Nephron (organoid): Measurements from ENCODE around the gene TMEM106A.
"Not testable (repeated sequence)": the region's sequence is repeated elsewhere in the genome, so short reads cannot be mapped to it uniquely, and the experiment has no call there.

Experiments
- H3K27ac Mint-ChIP-seq, 3 experiments: 2 replicates each; pipeline ENCODE4 v1.8.0; 2020; ENCODE audit warnings: mixed read lengths in 3 of 3, mild to moderate bottlenecking in 2 of 3, moderate library complexity in 1 of 3
- H3K27me3 Mint-ChIP-seq: 2 replicates; pipeline ENCODE4 v1.8.0; 2021; ENCODE audit warnings: low read depth, mild to moderate bottlenecking, moderate library complexity, mixed read lengths
- H3K36me3 Mint-ChIP-seq: 2 replicates; pipeline ENCODE4 v1.8.0; 2020; ENCODE audit warnings: low read depth, mixed read lengths
- H3K4me1 Mint-ChIP-seq: 2 replicates; pipeline ENCODE4 v1.8.0; 2020; ENCODE audit warnings: mixed read lengths
- H3K4me3 Mint-ChIP-seq, 3 experiments: 2 replicates each; pipeline ENCODE4 v1.8.0; 2020; ENCODE audit warnings: mild to moderate bottlenecking in 3 of 3, mixed read lengths in 3 of 3, moderate library complexity in 2 of 3
- H3K9me3 Mint-ChIP-seq: 2 replicates; pipeline ENCODE4 v1.8.0; 2020; ENCODE audit warnings: mixed read lengths

TMEM106A gene

GRCh38 chr17:43233263-43233662, 21.6 kb downstream of the TMEM106A start:
- not testable (repeated sequence) for H3K27me3 Mint-ChIP-seq, H3K4me1 Mint-ChIP-seq, H3K4me3 Mint-ChIP-seq, H3K27ac Mint-ChIP-seq, H3K9me3 Mint-ChIP-seq, H3K36me3 Mint-ChIP-seq

GRCh38 chr17:43233877-43234276, 22.2 kb downstream of the TMEM106A start, which contains the start of gene RNU2-1:
RNU2-1 (minus strand) TSS chr17:43233977.
- H3K27ac Mint-ChIP-seq, H3K27me3 Mint-ChIP-seq, H3K9me3 Mint-ChIP-seq, H3K4me1 Mint-ChIP-seq, H3K36me3 Mint-ChIP-seq, H3K4me3 Mint-ChIP-seq: not testable (repeated sequence)

- not testable (repeated sequence) for H3K27me3 Mint-ChIP-seq, H3K36me3 Mint-ChIP-seq, H3K27ac Mint-ChIP-seq, H3K9me3 Mint-ChIP-seq, H3K4me3 Mint-ChIP-seq, H3K4me1 Mint-ChIP-seq
Observed at GRCh38 chr17:43239597-43239996, 27.9 kb downstream of the TMEM106A start.

GRCh38 chr17:43240596-43241352, 29.1 kb downstream of the TMEM106A start:
- H3K4me3 Mint-ChIP-seq, H3K4me1 Mint-ChIP-seq, H3K36me3 Mint-ChIP-seq, H3K9me3 Mint-ChIP-seq, H3K27me3 Mint-ChIP-seq, H3K27ac Mint-ChIP-seq: not testable (repeated sequence)

- H3K9me3 Mint-ChIP-seq, H3K27me3 Mint-ChIP-seq, H3K4me3 Mint-ChIP-seq, H3K36me3 Mint-ChIP-seq, H3K4me1 Mint-ChIP-seq, H3K27ac Mint-ChIP-seq: not testable (repeated sequence)
Observed at GRCh38 chr17:43246456-43246855, 34.8 kb downstream of the TMEM106A start.
